GM18870 (cell line): ENCODE results near the gene POLR2B.
"Not testable (repeated sequence)": the region's sequence is repeated elsewhere in the genome, so short reads cannot be mapped to it uniquely, and the experiment has no call there.

Experiments
- ATAC-seq: cut with Tn5 transposase; IDR thresholded peaks from one replicate; pipeline ENCODE4 v1.9.1; 2021; ENCODE audit warnings: moderate library complexity; ENCODE audit not compliant: unreplicated experiment

The POLR2B gene

GRCh38 chr4:57051095-57051494 lies 72.4 kb downstream of the POLR2B start:
- no peak for ATAC-seq

GRCh38 chr4:57051524-57051923 lies 72.8 kb downstream of the POLR2B start:
- ATAC-seq, result no peak

- no peak for ATAC-seq
Observed at GRCh38 chr4:57053508-57053907, 74.8 kb downstream of the POLR2B start.

GRCh38 chr4:57055886-57056285 lies 77.2 kb downstream of the POLR2B start:
- ATAC-seq, result no peak

GRCh38 chr4:57059890-57060716 lies 81.4 kb downstream of the POLR2B start:
- no peak for ATAC-seq

GRCh38 chr4:57060717-57061067 lies 82.0 kb downstream of the POLR2B start:
- ATAC-seq, result not testable (repeated sequence)

GRCh38 chr4:57061395-57061794 lies 82.7 kb downstream of the POLR2B start:
- no peak for ATAC-seq

GRCh38 chr4:57063518-57063917 lies 84.8 kb downstream of the POLR2B start:
- ATAC-seq, result no peak

GRCh38 chr4:57064120-57064519 lies 85.4 kb downstream of the POLR2B start:
- no peak for ATAC-seq

- ATAC-seq, result no peak
Observed at GRCh38 chr4:57064811-57065711, 86.4 kb downstream of the POLR2B start.

GRCh38 chr4:57065730-57066482 lies 87.2 kb downstream of the POLR2B start:
- no peak for ATAC-seq

- ATAC-seq, result no peak
Observed at GRCh38 chr4:57068237-57068981, 89.7 kb downstream of the POLR2B start.

- ATAC-seq, result no peak
Observed at GRCh38 chr4:57070461-57070860, 91.8 kb downstream of the POLR2B start.

- no peak for ATAC-seq
Observed at GRCh38 chr4:57071326-57071725, 92.6 kb downstream of the POLR2B start.

GRCh38 chr4:57073559-57073958 lies 94.9 kb downstream of the POLR2B start:
- no peak for ATAC-seq

GRCh38 chr4:57074744-57075143 lies 96.0 kb downstream of the POLR2B start:
- ATAC-seq, result no peak

- ATAC-seq, result no peak
Observed at GRCh38 chr4:57075367-57075766, 96.7 kb downstream of the POLR2B start.

- ATAC-seq, result no peak
Observed at GRCh38 chr4:57076646-57077045, 98.0 kb downstream of the POLR2B start.

- ATAC-seq, result no peak
Observed at GRCh38 chr4:57077550-57078343, 99.1 kb downstream of the POLR2B start.
